Hepatocyte (in vitro differentiated cells): ENCODE data around the gene KMT5C. TPM values are rescaled to one million over a fixed set of nuclear protein-coding genes. Genes with fewer than 3 reads are reported as not detected.

Experiments used
- DNase-seq: peaks from one replicate; pipeline ENCODE4 v3.0.0-alpha.2; 2016; ENCODE audit warnings: low spot score
- H2AFZ ChIP-seq: fragments of 200-600 bp; sonication (generic); 2 replicates; pipeline ENCODE4 v1.6.0; 2016; ENCODE audit warnings: antibody characterized with exemption, mild to moderate bottlenecking
- H3K27ac ChIP-seq: fragments of 200-600 bp; sonication (generic); 2 replicates; pipeline ENCODE4 v1.5.1; 2016; ENCODE audit warnings: mild to moderate bottlenecking
- H3K27me3 ChIP-seq: fragments of 200-600 bp; sonication (generic); 2 replicates; pipeline ENCODE4 v1.6.1; 2016
- H3K36me3 ChIP-seq: fragments of 200-600 bp; sonication (generic); replicated peaks from 2 replicates; pipeline ENCODE4 v1.5.1; 2016; ENCODE audit warnings: low read depth; ENCODE audit not compliant: insufficient read depth
- H3K4me1 ChIP-seq: fragments of 200-600 bp; sonication (generic); 2 replicates; pipeline ENCODE4 v1.5.1; 2016; ENCODE audit warnings: mild to moderate bottlenecking, moderate library complexity; ENCODE audit not compliant: insufficient read depth
- H3K4me2 ChIP-seq: fragments of 200-600 bp; sonication (generic); 2 replicates; pipeline ENCODE4 v1.6.0; 2016
- H3K4me3 ChIP-seq: fragments of 200-600 bp; sonication (generic); 2 replicates; pipeline ENCODE4 v1.5.1; 2016; ENCODE audit warnings: mild to moderate bottlenecking
- H3K79me2 ChIP-seq: fragments of 200-600 bp; sonication (generic); 2 replicates; pipeline ENCODE4 v1.6.0; 2017; ENCODE audit warnings: mild to moderate bottlenecking
- H3K9me2 ChIP-seq: fragments of 200-600 bp; sonication (generic); replicated peaks from 2 replicates; pipeline ENCODE4 v1.6.0; 2017; ENCODE audit warnings: mild to moderate bottlenecking; ENCODE audit not compliant: insufficient read depth
- H3K9me3 ChIP-seq: fragments of 200-600 bp; sonication (generic); 2 replicates; pipeline ENCODE4 v1.5.1; 2016; ENCODE audit warnings: low read depth, mild to moderate bottlenecking
- H4K20me1 ChIP-seq: fragments of 200-600 bp; sonication (generic); 2 replicates; pipeline ENCODE4 v1.6.0; 2016; ENCODE audit warnings: mild to moderate bottlenecking; ENCODE audit not compliant: insufficient read depth, poor library complexity, severe bottlenecking
- EZH2 ChIP-seq: fragments of 200-600 bp; sonication (generic); IDR thresholded peaks from 2 replicates; pipeline ENCODE4 v1.6.1; 2016; ENCODE audit warnings: antibody characterized with exemption, mild to moderate bottlenecking, borderline replicate concordance
- EZH2phosphoT487 ChIP-seq: fragments of 200-600 bp; sonication (generic); IDR thresholded peaks from one replicate; pipeline ENCODE4 v1.6.1; 2018; ENCODE audit warnings: antibody characterized with exemption, mild to moderate bottlenecking, low read depth, moderate library complexity; ENCODE audit not compliant: unreplicated experiment, severe bottlenecking
- WGBS: methylation state at CpG from one replicate; pipeline ENCODE4 v1.1.6; 2016; ENCODE audit warnings: low lambda C conversion rate; ENCODE audit errors: missing lambda C conversion rate; 5-methylcytosine and 5-hydroxymethylcytosine counted together
- polyA plus RNA-seq: library from polyadenylated mRNA; unstranded; fragments of >200 nt; fragmentation: Nextera tagmentation; extraction: Ambion mirVana; gene quantifications from 2 replicates; pipeline ENCODE4 v1.2.1, GENCODE V29; 2016
- total RNA-seq: library from RNA; depleted of rRNA; stranded (reverse); fragments of >200 nt; gene quantifications from 2 replicates; pipeline ENCODE4 v1.2.3, GENCODE V29; 2014
- TF ChIP-seq, protein P1 (sequence below): fragments of 200-600 bp; sonication (generic); IDR thresholded peaks from 2 replicates; pipeline ENCODE4 v1.5.1; 2016; ENCODE audit warnings: antibody characterized with exemption, mild to moderate bottlenecking; ENCODE audit not compliant: poor library complexity

KMT5C gene
- total and polyA plus RNA-seq, 2 experiments from 2014 or later = 22.8 to 23.6 TPM

DNA sequence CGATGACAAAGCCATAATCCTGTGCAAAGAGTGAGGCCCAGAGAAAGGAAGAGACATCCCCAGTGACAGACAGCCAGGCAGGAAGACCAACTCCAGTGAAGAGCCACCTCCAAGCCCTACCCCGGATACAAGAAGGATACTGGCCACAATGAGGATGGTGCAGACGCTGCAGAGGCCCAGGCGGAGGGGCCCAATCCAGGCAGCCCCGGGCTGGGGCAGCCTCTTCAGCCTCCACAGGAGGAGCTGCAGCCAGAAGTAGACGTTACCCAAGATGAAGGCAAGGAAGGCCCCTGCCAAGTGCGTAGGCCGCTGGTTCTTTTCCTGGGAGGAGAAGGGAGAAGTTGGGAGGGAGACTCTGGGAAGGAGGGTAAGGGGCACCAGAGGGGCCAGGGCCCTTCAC is 23.0 kb upstream of the KMT5C start:
- H3K4me1 ChIP-seq = peaks cover 3% of the 10 kb centered on the region
- H3K36me3 ChIP-seq = no peaks in the 10 kb centered on the region
- no peaks in the 10 kb centered on the region for H4K20me1 ChIP-seq
- H3K27ac ChIP-seq = no peak overlapping the region
- TF ChIP-seq, protein P1, sequence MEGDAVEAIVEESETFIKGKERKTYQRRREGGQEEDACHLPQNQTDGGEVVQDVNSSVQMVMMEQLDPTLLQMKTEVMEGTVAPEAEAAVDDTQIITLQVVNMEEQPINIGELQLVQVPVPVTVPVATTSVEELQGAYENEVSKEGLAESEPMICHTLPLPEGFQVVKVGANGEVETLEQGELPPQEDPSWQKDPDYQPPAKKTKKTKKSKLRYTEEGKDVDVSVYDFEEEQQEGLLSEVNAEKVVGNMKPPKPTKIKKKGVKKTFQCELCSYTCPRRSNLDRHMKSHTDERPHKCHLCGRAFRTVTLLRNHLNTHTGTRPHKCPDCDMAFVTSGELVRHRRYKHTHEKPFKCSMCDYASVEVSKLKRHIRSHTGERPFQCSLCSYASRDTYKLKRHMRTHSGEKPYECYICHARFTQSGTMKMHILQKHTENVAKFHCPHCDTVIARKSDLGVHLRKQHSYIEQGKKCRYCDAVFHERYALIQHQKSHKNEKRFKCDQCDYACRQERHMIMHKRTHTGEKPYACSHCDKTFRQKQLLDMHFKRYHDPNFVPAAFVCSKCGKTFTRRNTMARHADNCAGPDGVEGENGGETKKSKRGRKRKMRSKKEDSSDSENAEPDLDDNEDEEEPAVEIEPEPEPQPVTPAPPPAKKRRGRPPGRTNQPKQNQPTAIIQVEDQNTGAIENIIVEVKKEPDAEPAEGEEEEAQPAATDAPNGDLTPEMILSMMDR = no peak
- TF ChIP-seq EZH2phosphoT487 = no peak
- no peak for TF ChIP-seq EZH2
- no peaks in the 10 kb centered on the region for H3K9me3 ChIP-seq
- H3K4me2 ChIP-seq = no peak overlapping the region
- WGBS = 87% methylated on average over 8 of the region's 8 CpGs
- no peaks in the 10 kb centered on the region for H3K9me2 ChIP-seq
- DNase-seq = no peak
- H3K27me3 ChIP-seq = no peaks in the 10 kb centered on the region
- no peaks in the 10 kb centered on the region for H3K79me2 ChIP-seq
- no peak overlapping the region for H3K4me3 ChIP-seq
- no peak overlapping the region for H2AFZ ChIP-seq

DNA sequence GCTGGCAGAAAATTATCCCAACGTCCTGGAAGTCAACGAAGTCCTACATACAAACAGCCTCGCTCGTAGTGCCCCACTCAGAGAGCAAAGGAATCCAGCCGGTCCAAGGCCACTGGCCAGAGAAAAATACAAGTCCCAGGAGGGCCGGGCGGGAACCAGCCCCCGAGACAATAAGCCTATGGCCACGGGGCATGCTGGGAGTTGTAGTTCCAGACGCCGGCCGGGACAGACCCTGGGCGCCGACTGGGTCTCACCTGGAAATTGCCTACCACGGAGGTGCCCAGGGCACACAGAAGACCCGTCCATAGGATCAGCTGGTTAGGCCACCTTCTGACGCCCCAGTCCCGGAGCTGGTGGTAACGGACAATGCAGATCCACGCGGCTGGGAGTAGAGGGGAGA is 19.9 kb upstream of the KMT5C start:
- Histone ChIP-seq H3K9me3 (no peaks in the 10 kb centered on the region), H3K4me1 (peaks cover 6% of the 10 kb centered on the region), H2AFZ (peak overlapping the region; percentile 36), H3K36me3 (no peaks in the 10 kb centered on the region), H3K27me3 (no peaks in the 10 kb centered on the region), H3K4me3 (no peak overlapping the region), H3K4me2 (peak overlapping the region; percentile 78), H3K27ac (no peak overlapping the region), H4K20me1 (no peaks in the 10 kb centered on the region), H3K9me2 (no peaks in the 10 kb centered on the region), H3K79me2 (no peaks in the 10 kb centered on the region)
- peak; percentile 72 for DNase-seq
- TF ChIP-seq EZH2phosphoT487 (no peak), EZH2 (no peak)
- TF ChIP-seq, protein P1 = no peak
- 16% methylated on average over 21 of the region's 21 CpGs for WGBS

DNA sequence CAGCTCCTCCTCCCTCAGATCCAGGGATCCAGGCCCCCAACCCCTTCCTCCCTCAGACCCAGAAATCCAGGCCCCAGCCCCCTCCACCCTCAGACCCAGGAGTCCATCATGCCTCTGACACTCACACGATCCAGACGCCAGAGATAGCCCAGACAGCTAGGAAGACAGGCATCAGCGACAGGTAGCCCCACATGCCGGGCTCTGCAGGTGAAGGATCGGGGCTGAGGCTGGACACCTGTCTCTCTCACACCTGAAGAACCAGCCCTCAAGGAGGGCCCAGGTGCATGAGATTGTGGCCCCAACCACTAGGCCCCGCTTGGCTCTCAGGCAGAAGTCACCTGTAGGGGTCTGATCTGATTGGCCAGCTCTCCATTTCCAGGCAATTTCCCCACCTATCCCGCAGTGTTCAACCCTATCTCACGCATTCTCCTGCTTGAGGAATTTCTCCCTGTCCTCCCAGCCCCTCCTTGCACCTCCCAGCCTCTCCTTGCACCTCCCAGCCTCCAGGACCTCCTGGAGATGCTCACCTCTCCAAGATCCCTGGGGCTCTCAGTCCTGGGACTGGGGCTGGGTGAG is 18.7 kb upstream of the KMT5C start:
- no peaks in the 10 kb centered on the region for H3K9me2 ChIP-seq
- H3K27ac ChIP-seq = peak overlapping the region; percentile 75
- H3K27me3 ChIP-seq = no peaks in the 10 kb centered on the region
- H3K9me3 ChIP-seq = no peaks in the 10 kb centered on the region
- H3K4me2 ChIP-seq = peak overlapping the region; percentile 78
- 71% methylated on average over 8 of the region's 8 CpGs for WGBS
- H2AFZ ChIP-seq = no peak overlapping the region
- no peak overlapping the region for H3K4me3 ChIP-seq
- H3K36me3 ChIP-seq = no peaks in the 10 kb centered on the region
- no peaks in the 10 kb centered on the region for H4K20me1 ChIP-seq
- no peak for TF ChIP-seq EZH2
- H3K4me1 ChIP-seq = peaks cover 6% of the 10 kb centered on the region
- no peak for DNase-seq
- H3K79me2 ChIP-seq = no peaks in the 10 kb centered on the region

DNA sequence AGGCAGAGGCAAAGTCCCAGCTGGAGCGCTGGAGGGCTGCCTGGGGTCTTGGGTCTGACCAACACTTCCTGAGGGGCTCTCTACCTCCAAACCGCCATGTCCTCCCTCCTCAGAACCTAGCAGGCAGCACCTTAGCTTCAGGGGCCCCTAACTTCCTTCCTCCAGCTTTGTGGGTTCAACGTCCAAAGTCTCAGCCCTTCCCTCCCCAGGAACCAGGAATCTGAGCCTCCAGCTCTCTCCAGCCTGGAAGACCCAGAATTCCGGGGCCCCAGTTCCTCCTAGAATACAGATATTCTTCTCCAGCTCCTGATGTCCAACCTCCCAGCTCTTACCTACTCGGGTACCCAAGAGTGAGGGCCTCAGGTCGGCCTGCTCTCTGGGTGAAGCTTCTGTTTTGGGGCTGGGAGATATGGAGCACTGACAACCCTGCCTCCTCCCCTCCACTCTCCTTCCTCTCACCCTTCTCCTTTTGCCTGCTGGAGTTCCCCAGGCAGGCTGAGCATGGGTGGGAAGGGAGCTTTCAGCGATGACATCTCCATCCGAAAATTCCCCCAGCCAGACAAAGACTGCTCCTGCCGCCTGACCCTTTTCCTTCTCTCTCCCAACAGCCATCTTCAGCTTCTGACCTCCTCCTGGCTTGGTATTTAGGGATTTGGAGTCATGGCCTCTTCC is 18.1 kb upstream of the KMT5C start:
- H3K9me2 ChIP-seq = no peaks in the 10 kb centered on the region
- H3K27me3 ChIP-seq = no peaks in the 10 kb centered on the region
- no peak overlapping the region for H2AFZ ChIP-seq
- peaks cover 6% of the 10 kb centered on the region for H3K4me1 ChIP-seq
- no peaks in the 10 kb centered on the region for H3K9me3 ChIP-seq
- WGBS = 82% methylated on average over 9 of the region's 9 CpGs
- H4K20me1 ChIP-seq = no peaks in the 10 kb centered on the region
- peak; percentile 44 for DNase-seq
- H3K4me3 ChIP-seq = no peak overlapping the region
- H3K36me3 ChIP-seq = no peaks in the 10 kb centered on the region
- TF ChIP-seq EZH2phosphoT487 = no peak
- no peak for TF ChIP-seq EZH2
- TF ChIP-seq, protein P1 = no peak
- no peaks in the 10 kb centered on the region for H3K79me2 ChIP-seq
- H3K4me2 ChIP-seq = peak overlapping the region; percentile 78
- peak overlapping the region; percentile 75 for H3K27ac ChIP-seq
